CD14-positive monocyte (primary cell): Measurements from ENCODE around the gene ZNF32. TPM values are rescaled to one million over a fixed set of nuclear protein-coding genes. Genes with fewer than 3 reads are reported as not detected.
A peak's percentile ranks its signal among the peaks of the same experiment; 100 is the strongest.

Experiments
- DNase-seq, 3 donors: peaks; one replicate each; pipeline ENCODE4 v3.0.0-alpha.2; 2011 to 2022
- H2AFZ ChIP-seq: 2 replicates; pipeline ENCODE4 v1.6.0; 2012; ENCODE audit warnings: mild to moderate bottlenecking, low read depth, low read length, inconsistent platforms; ENCODE audit not compliant: insufficient read depth, poor library complexity, severe bottlenecking
- H3K27ac ChIP-seq, 2 donors: 1 replicate in 1 of 2; 2 replicates in 1 of 2; pipeline ENCODE4 v1.5.1; 2012 to 2013; ENCODE audit warnings: low read length in 2 of 2, control low read depth in 1 of 2, inconsistent platforms in 1 of 2, low read depth in 1 of 2, mild to moderate bottlenecking in 1 of 2
- H3K27me3 ChIP-seq, 2 donors: one replicate each; pipeline versions ENCODE4 v1.6.0 to v1.6.1; 2011 to 2013; ENCODE audit warnings: low read length in 2 of 2; ENCODE audit not compliant: control insufficient read depth in 2 of 2, insufficient read depth in 2 of 2
- H3K36me3 ChIP-seq, 2 donors: replicated peaks in 1 of 2; 1 replicate in 1 of 2; 2 replicates in 1 of 2; pipeline versions ENCODE4 v1.5.1 to v1.6.1; 2012 to 2013; ENCODE audit warnings: low read length in 2 of 2, control low read depth in 1 of 2, inconsistent platforms in 1 of 2, mild to moderate bottlenecking in 1 of 2; ENCODE audit not compliant: insufficient read depth in 2 of 2, control insufficient read depth in 1 of 2
- H3K4me1 ChIP-seq, 2 donors: 1 replicate in 1 of 2; 2 replicates in 1 of 2; pipeline versions ENCODE4 v1.5.1 to v1.6.1; 2012 to 2013; ENCODE audit warnings: low read length in 2 of 2, control low read depth in 1 of 2, inconsistent platforms in 1 of 2, mild to moderate bottlenecking in 1 of 2, moderate library complexity in 1 of 2; ENCODE audit not compliant: insufficient read depth in 2 of 2, control insufficient read depth in 1 of 2
- H3K4me2 ChIP-seq: replicated peaks from 2 replicates; pipeline ENCODE3; 2012; ENCODE audit warnings: low read length, moderate library complexity, mild to moderate bottlenecking; ENCODE audit not compliant: poor library complexity, severe bottlenecking; ENCODE audit errors: extremely low read depth
- H3K4me3 ChIP-seq, 3 experiments: fragments of 200-600 bp in 1 of 3; sonication (generic) in 1 of 3; replicated peaks in 1 of 3; 1 replicate in 2 of 3; 2 replicates in 1 of 3; pipeline ENCODE4 v1.5.1; 2011 to 2013; ENCODE audit warnings: low read length in 3 of 3, mild to moderate bottlenecking in 3 of 3, control low read depth in 2 of 3, low read depth in 2 of 3, inconsistent platforms in 1 of 3, moderate library complexity in 1 of 3
- H3K79me2 ChIP-seq: 2 replicates; pipeline ENCODE4 v1.6.0; 2012; ENCODE audit warnings: mild to moderate bottlenecking, control low read depth, inconsistent platforms, low read length, moderate library complexity; ENCODE audit not compliant: insufficient read depth
- H3K9ac ChIP-seq: 2 replicates; pipeline ENCODE4 v1.6.0; 2017; ENCODE audit warnings: low read length, mild to moderate bottlenecking; ENCODE audit not compliant: insufficient read depth, poor library complexity, severe bottlenecking
- H3K9me3 ChIP-seq, 2 donors: replicated peaks in 1 of 2; 1 replicate in 1 of 2; 2 replicates in 1 of 2; pipeline versions ENCODE4 v1.5.1 to v1.6.1; 2012 to 2013; ENCODE audit warnings: low read length in 2 of 2, control low read depth in 1 of 2; ENCODE audit not compliant: control insufficient read depth in 1 of 2, insufficient read depth in 1 of 2
- H4K20me1 ChIP-seq: 2 replicates; pipeline ENCODE4 v1.6.0; 2012; ENCODE audit warnings: mild to moderate bottlenecking, low read length, control low read depth, moderate library complexity; ENCODE audit not compliant: insufficient read depth
- H3K27ac Mint-ChIP-seq, 7 donors: one replicate each; pipeline ENCODE4 v1.8.0; 2020; ENCODE audit warnings: mild to moderate bottlenecking in 7 of 7, mixed read lengths in 7 of 7, moderate library complexity in 6 of 7, inconsistent platforms in 2 of 7
- H3K27me3 Mint-ChIP-seq, 3 donors: one replicate each; pipeline ENCODE4 v1.8.0; 2021 to 2022; ENCODE audit warnings: low read depth in 3 of 3, mild to moderate bottlenecking in 3 of 3, mixed read lengths in 3 of 3, moderate library complexity in 3 of 3, inconsistent platforms in 1 of 3
- H3K36me3 Mint-ChIP-seq, 2 donors: one replicate each; pipeline ENCODE4 v1.8.0; 2020; ENCODE audit warnings: mixed read lengths in 2 of 2, inconsistent platforms in 1 of 2, mild to moderate bottlenecking in 1 of 2
- H3K4me1 Mint-ChIP-seq: one replicate; pipeline ENCODE4 v1.8.0; 2020; ENCODE audit warnings: mild to moderate bottlenecking, mixed read lengths
- H3K4me3 Mint-ChIP-seq, 2 donors: one replicate each; pipeline ENCODE4 v1.8.0; 2020; ENCODE audit warnings: mild to moderate bottlenecking in 2 of 2, mixed read lengths in 2 of 2, moderate library complexity in 1 of 2
- H3K9me3 Mint-ChIP-seq, 7 donors: one replicate each; pipeline ENCODE4 v1.8.0; 2020 to 2022; ENCODE audit warnings: mixed read lengths in 7 of 7, mild to moderate bottlenecking in 6 of 7, moderate library complexity in 6 of 7, inconsistent platforms in 2 of 7
- CTCF ChIP-seq: fragments of 200-600 bp; IDR thresholded peaks from one replicate; pipeline ENCODE4 v1.8.0; 2022; ENCODE audit warnings: antibody characterized with exemption, mild to moderate bottlenecking
- WGBS: methylation state at CpG from one replicate; pipeline ENCODE4 v1.1.5; 2013; ENCODE audit warnings: missing lambda C conversion rate; ENCODE audit not compliant: insufficient coverage; 5-methylcytosine and 5-hydroxymethylcytosine counted together
- intact Hi-C, 2 donors: fragments of 100-400 bp; cut with micrococcal nuclease; formaldehyde crosslinking; loops; one replicate each; pipeline versions ENCODE4 v1.15.0 to v1.15.1; 2023
- polyA plus RNA-seq, 3 donors: library from polyadenylated mRNA; depleted of rRNA in 1 of 3; unstranded in 2 of 3; stranded (reverse) in 1 of 3; fragments of 300-500 nt in 2 of 3; fragments of >200 nt in 1 of 3; fragmentation: Illumina TruSeq in 2 of 3; gene quantifications; 1 replicate in 2 of 3; 2 replicates in 1 of 3; pipeline ENCODE4 v1.2.3, GENCODE V29; 2012 to 2021

ZNF32 gene
- polyA plus RNA-seq, 3 donors: 16.7 to 33.6 (median 33.0) TPM

GRCh38 chr10:43596546-43596945, 52.1 kb downstream of the ZNF32 start:
- no CpG with 5 or more reads among the region's 4 CpGs for WGBS
- Histone ChIP-seq H3K4me1 (peaks cover 17 to 25% of the 10 kb centered on the region in 2 donors), H4K20me1 (no peaks in the 10 kb centered on the region), H3K27me3 (no peaks in the 10 kb centered on the region), H3K4me3 (no peak overlapping the region), H2AFZ (no peak overlapping the region), H3K36me3 (no peaks in the 10 kb centered on the region), H3K9me3 (peaks cover 5 to 11% of the 10 kb centered on the region in 2 donors), H3K4me2 (no peak overlapping the region), H3K79me2 (no peaks in the 10 kb centered on the region), H3K27ac (no peak overlapping the region), H3K9ac (no peak overlapping the region)
- TF ChIP-seq CTCF: no peak
- DNase-seq: peak in 1 of 3 donors; percentile 6
- intact Hi-C loops: no loop called here
- no peaks in the 10 kb centered on the region for H3K36me3 Mint-ChIP-seq
- H3K27ac Mint-ChIP-seq: peak overlapping the region in 1 of 7 donors; percentile 45
- H3K9me3 Mint-ChIP-seq: peaks cover 0 to 23% (median 16%) of the 10 kb centered on the region in 7 donors
- peaks cover 1 to 2% (median 2%) of the 10 kb centered on the region in 3 donors for H3K27me3 Mint-ChIP-seq
- H3K4me1 Mint-ChIP-seq: peaks cover 24% of the 10 kb centered on the region
- H3K4me3 Mint-ChIP-seq: no peak overlapping the region

GRCh38 chr10:43595739-43596298, 52.9 kb downstream of the ZNF32 start:
- H3K27me3 ChIP-seq: no peaks in the 10 kb centered on the region
- peaks cover 7 to 8% of the 10 kb centered on the region in 2 donors for H3K9me3 ChIP-seq
- Mint-ChIP-seq H3K4me3 (peak overlapping the region; percentile 82 to 97), H3K4me1 (peaks cover 24% of the 10 kb centered on the region), H3K9me3 (peaks cover 0 to 21% (median 15%) of the 10 kb centered on the region in 7 donors), H3K36me3 (no peaks in the 10 kb centered on the region), H3K27ac (peak overlapping the region in 4 of 7 donors; percentile 13 to 72 (median 36)), H3K27me3 (peaks cover 1 to 3% (median 2%) of the 10 kb centered on the region in 3 donors)
- TF ChIP-seq CTCF: no peak
- intact Hi-C loops: no loop called here
- WGBS: 17% methylated on average over 4 of the region's 7 CpGs
- H2AFZ ChIP-seq: peak overlapping the region; percentile 79
- no peaks in the 10 kb centered on the region for H3K79me2 ChIP-seq
- peak overlapping the region in 1 of 2 donors; percentile 44 for H3K27ac ChIP-seq
- H3K9ac ChIP-seq: no peak overlapping the region
- no peaks in the 10 kb centered on the region for H3K36me3 ChIP-seq
- peak overlapping the region in 1 of 3 experiments; percentile 69 for H3K4me3 ChIP-seq
- peak overlapping the region; percentile 75 for H3K4me2 ChIP-seq
- peaks cover 17 to 25% of the 10 kb centered on the region in 2 donors for H3K4me1 ChIP-seq
- no peaks in the 10 kb centered on the region for H4K20me1 ChIP-seq
- DNase-seq: no peak
